Inflammatory macrophage treated with lipopolysaccharide for 4 hours (primary cell): ENCODE data around the gene AHRR.
"Not testable (repeated sequence)": the region's sequence is repeated elsewhere in the genome, so short reads cannot be mapped to it uniquely, and the experiment has no call there.

Source experiments
- DNase-seq: peaks from one replicate; pipeline ENCODE4 v3.0.0-alpha.2; 2020

Gene AHRR

DNA sequence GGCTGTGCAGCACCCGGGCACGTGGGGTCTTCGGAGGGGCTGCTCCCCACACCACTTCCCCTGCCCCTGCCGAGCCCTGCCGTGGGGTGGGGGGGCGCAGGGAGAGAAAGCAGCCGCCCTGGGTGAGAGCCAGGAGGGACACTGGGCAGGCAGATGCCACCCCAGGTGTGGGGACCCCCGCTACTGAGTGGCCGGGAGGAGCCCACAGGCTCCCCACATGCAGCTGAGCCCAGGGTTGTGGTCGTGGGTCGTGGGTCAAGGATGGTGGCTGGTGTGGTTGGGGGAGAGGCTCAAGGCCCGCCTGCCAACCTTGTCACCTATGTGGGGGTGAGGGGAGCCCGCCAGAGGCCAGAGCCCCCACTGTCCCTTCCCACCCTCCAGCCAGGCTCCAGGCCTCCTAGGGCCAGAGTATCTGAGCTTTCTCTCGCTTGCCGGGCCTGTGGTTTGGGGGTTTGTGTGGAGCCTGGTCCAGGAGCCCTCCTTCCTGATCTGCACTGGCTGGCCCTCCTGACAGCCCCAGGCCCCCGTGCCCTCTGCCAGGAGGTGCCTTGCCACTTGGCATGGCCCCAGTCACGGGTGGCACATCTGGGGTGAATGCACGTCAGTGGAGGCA is 157.0 kb downstream of the AHRR start:
- DNase-seq, result no peak

DNA sequence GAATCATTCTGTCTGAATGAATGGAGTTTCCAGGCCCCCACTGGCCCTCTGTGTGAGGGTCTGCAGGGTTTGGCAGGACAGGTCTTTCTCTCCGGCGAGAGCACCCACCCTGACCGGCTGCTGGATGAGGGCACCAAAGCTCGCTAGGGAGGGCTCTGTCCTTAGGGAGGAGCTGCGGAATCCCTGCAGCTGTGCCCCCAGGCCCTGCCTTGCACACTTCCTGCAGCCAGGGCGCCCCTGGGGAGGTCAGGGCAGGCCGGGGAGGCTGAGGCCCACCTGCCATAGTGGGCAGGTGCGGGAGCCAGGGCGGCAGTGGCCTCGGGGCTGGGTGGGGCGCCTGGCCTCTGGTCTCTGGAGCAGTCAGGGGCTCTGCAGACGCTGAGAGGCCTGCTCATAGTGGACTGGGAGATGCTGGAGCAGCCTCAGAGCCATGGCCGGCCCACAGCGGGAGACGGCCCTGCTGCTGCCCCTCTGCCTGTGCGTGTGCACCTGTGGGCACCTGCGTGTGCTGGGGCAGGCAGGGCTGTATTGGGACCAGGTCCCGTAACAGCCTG is 157.5 kb downstream of the AHRR start:
- DNase-seq, result no peak

DNA sequence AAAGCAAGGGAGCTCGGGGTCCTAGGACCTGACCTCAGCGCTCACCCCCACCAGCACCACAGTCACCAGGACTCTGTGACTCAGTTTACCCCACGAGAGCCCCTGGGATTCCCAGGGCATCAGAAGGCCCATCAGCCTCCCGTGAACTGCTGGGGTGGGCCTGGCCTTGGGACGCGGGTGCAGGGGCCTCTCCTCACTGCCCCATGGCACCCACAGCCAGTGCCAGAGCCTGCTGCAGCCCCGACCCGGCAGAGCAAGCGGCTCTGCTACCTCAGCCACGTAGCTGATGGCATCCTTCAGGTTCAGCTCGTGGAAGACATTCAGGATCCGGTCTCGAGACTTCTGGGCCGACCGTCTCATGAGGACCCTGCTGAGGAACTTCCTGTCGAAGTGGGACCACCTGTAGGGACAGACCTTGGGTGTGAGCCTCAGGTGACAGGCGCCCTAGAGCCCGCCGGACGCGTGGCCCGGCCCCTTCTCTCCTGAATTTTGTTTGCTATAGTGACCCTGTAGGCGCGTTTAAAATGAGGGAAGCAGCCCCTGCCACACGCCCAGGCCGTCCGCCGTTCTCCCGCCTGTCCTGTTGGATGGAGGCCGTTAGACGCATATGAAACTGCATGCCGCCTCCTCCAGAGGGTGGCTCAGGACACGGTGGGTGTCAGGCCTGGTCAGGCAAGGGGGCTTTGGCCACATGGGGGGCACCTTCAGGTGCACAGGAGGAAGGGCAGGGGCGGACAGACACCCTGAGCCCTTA is 158.2 kb downstream of the AHRR start:
- DNase-seq, result no peak

DNA sequence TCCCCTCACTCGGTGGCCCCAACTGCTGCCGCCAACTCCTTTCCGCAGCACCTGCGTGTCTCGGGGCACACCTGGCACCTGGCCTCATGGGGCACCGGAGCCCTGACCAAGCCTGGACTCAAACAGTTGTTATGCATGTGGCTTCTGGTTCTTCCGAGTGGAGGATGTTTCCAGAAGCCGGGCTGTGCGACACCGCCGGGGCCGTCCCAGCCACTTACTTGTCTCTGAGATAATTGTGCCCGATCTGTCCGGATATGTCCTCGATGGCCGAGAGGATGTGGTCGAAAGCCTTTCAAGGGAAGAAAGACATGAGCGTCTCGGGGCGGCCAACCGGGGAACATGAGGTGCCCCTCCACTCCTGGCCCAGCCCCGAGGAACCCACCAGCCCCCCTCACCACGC is 159.8 kb downstream of the AHRR start:
- no peak for DNase-seq

DNA sequence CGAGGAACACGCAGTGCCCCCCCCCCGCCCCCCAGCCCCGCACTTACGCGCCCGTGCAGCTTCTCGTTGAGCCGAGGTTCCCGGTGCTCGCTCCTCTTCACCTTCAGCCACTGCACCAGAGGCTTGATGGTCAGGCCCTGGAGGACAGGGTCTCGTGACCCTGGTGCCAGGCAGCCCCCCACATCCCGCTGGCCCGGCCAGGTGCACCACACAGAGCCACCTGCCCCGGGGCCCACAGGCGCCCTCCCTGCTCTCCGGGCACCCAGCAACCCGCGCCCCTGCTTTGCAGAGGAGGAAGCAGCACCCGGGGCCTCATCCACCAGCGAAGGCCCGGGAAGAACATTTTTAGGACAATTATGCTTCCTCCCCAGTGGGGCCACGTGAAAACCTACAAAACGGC is 160.5 kb downstream of the AHRR start:
- no peak for DNase-seq

DNA sequence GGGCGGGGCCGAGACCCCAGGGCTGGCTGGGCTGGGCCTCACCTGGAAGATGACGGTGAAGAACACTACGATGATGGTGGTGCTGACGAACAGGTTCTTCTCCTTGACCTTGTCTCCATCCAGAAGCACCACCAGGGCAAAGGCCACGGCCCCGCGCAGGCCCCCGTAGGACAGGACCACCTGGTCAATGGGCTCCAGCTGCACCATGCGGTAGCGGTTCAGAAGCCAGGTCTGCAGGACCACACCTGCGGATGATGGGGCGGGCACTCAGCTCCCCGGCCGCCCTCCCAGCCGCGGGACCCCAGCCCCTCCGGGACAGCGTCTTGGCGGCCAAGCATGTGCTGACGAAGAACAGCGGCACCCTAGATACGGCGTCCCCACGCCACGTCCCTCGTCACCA is 161.0 kb downstream of the AHRR start:
- no peak for DNase-seq

DNA sequence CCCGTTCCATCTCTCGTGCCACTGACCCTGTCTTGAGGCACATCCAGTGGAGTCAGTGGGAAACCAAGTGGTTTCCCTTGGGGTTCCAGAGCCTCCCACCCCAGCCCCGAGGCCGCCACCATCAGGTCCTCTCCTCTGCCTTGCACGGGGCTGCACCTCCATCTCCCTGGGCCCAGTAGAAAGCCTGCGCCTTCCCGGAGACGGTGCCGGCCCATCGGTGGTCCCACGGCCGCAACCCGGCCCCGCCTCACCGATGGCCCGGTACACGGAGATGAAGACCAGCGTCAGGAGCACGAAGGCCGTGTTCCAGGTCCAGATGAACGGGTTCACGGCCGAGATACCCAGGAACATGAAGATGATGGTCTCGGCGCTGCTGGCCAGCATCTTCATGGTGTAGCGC is 161.5 kb downstream of the AHRR start:
- DNase-seq, result no peak

DNA sequence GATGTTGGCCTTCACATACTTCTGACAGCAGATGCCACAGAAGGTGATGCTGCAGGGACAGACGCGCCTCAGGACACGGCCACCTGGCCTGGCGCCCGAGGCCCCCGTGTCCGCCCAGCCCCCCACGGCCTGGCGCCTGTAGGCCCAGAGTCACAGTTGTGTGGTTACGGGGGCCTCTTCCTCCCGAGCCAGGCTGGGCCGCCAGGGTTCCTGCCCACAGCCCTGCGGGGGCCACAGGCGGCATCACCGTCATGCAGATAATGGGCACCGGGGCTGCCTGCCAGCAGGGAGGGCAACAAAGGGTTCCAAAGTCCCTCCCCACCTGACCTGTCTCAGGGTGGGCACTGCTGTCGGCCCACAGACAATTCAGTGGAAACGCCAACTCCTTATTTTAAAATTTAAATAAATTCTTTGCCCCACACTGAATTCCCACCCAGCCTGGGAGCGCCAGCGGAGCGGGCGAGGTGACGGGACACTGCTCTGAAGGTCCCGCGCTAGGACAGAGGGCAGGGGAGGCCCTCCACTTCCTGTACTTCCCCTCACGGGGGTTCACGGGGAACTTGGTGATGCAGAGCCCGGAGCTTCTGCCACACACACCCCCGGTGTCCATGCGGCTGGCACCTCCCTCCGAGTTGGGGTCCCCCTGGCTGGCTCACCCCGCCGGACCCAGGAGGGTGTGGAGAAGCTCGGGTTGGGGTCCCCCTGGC is 162.1 kb downstream of the AHRR start:
- peak; percentile 11 for DNase-seq

DNA sequence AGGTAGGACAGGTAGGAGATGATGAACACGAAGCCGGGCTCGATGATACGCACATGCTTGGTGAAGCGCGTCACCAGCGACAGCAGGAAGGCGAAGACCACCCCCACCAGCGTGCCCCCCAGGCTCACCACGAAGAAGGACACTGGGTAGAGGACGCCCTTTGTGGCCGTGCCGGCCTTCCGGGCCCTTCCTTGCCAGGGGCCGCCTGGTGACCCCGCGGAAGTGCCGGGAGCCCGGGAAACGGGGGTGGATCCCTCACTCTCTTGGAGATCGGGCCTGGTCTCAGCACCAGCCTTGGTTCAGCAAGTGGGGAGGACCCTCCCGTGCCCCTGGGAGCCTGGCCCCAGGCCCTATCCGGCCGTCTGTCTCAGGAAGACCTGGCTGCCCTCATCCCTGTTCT is 163.0 kb downstream of the AHRR start:
- DNase-seq, result no peak

DNA sequence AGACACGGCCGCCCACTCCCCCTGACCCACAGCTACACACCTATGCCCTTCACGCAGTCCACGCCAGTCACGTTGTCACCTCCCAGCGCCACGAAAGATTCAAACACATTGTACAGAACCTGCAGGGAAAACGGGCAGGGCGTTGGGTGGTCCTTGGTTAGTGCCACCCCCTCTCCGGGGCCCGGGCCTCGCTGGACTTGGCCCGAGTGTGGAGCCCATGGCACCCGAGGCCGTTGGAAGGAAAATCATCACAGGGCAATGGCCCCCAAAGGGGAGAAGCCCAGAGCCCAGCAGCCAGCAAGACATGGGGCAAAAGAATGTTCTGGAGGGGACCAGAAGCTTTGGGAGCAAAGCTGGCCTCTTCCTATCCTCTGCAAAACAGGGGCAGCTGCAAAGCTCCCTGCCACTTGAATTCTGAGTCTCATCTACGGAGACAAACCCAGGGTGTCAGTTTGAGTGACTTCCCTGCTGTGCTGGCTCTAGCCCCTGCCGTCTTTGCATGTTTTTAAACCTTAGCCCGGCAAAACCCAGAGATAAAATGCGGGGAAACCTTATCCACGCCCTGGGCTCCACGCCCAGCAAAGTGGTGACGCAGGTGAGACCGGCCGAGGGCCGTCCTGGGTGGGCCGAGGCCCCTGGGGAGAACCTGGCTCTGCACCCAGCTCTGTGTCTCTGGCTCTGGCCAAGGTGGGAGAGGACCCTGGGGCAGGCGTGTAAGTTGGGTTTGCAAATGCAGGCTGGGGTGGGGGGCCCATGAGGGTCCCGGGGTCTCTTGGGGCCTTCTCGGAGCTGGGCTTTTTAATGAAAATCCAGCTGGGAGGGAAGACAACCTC is 163.8 kb downstream of the AHRR start:
- DNase-seq, result no peak

DNA sequence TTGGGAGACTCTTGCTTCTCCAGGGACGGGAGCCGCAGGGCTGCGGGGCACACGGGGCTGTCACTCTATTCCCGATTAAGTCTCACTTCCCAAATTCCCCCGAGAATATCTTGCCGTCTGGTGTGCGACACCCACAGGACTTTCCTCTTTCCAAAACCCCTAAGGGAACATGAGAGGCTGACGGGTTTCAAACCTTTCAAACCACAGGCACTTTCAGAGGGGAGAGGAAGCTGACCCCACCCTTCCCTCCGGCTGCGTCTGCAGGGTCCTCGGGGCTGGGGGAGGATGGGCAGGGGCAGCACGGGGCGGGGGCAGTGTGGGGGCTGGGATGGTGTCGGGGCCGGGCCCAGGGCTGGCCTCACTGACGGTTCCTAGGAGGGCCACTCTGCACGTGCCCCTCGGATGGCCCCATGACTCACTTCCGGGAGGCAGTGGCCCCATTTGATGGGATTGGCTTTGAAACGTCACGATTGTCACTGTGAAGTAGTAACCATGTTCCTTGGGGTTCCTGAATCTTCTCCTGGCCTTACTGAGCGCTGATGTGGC is 164.5 kb downstream of the AHRR start:
- peak; percentile 60 for DNase-seq

DNA sequence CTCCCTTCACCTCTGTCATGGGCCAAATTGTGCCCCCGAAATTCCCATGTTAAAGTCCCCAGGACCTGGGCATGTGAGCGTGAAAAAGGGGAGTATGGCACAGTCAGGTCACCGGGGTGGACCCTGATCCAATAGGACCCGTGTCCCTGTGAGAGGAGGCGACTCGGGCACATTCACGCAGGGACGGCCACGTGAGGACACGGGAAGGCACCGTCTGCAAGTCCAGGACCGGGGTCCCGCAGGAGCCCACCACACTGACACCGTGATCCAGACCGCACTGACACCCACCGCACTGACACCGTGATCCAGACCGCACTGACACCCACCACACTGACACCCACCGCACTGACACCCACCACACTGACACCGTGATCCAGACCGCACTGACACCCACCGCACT is 165.1 kb downstream of the AHRR start:
- DNase-seq, result not testable (repeated sequence)
